Calu3 (cell line): ENCODE measurements around the gene ECT2L. TPM values are rescaled to one million over a fixed set of nuclear protein-coding genes. Genes with fewer than 3 reads are reported as not detected.
A peak's percentile ranks its signal among the peaks of the same experiment; 100 is the strongest.

Source experiments
- BruUV-seq: library from RNA; stranded (reverse); fragments of 400-500 nt; replicated peaks from 2 replicates; lab custom pipeline; 2021; lab: Mats Ljungman, UMichigan
- CTCF ChIA-PET: fragments of 300-600 bp; sonication (Branson Sonifier 250); formaldehyde crosslinking; loops from one replicate; lab custom pipeline; 2022; ENCODE audit warnings: antibody characterized with exemption; lab: Charles Lee
- DNase-seq: peaks from one replicate; pipeline ENCODE4 v3.0.0; 2022
- H3K27ac Mint-ChIP-seq: one replicate; pipeline ENCODE4 v1.8.0; 2022; ENCODE audit warnings: mixed read lengths; ENCODE audit not compliant: unreplicated experiment
- H3K27me3 Mint-ChIP-seq: one replicate; pipeline ENCODE4 v1.8.0; 2022; ENCODE audit warnings: mixed read lengths; ENCODE audit not compliant: unreplicated experiment
- H3K36me3 Mint-ChIP-seq: one replicate; pipeline ENCODE4 v1.8.0; 2022; ENCODE audit warnings: mild to moderate bottlenecking, moderate library complexity, mixed read lengths; ENCODE audit not compliant: insufficient read depth, unreplicated experiment
- H3K4me1 Mint-ChIP-seq: one replicate; pipeline ENCODE4 v1.8.0; 2022; ENCODE audit warnings: mild to moderate bottlenecking, low read depth, mixed read lengths; ENCODE audit not compliant: unreplicated experiment
- H3K4me3 Mint-ChIP-seq: one replicate; pipeline ENCODE4 v1.8.0; 2022; ENCODE audit warnings: mild to moderate bottlenecking, low read depth, moderate library complexity, mixed read lengths; ENCODE audit not compliant: unreplicated experiment
- H3K9me3 Mint-ChIP-seq: one replicate; pipeline ENCODE4 v1.8.0; 2022; ENCODE audit warnings: low read depth, mixed read lengths; ENCODE audit not compliant: unreplicated experiment
- intact Hi-C: fragments of 100-400 bp; cut with micrococcal nuclease; formaldehyde crosslinking; loops from one replicate; pipeline ENCODE4 v1.10.0; 2022; ENCODE audit not compliant: unreplicated experiment
- total RNA-seq: library from RNA; stranded (reverse); gene quantifications from 2 replicates; pipeline ENCODE4 v1.2.3, GENCODE V29; 2022
- TF ChIP-seq, protein P1 (sequence below): fragments of 200-600 bp; IDR thresholded peaks from one replicate; pipeline ENCODE4 v1.8.0; 2022; ENCODE audit warnings: antibody characterized with exemption; ENCODE audit not compliant: unreplicated experiment

Gene ECT2L
- total RNA-seq, 1 experiment from 2014 or later, result not detected

DNA sequence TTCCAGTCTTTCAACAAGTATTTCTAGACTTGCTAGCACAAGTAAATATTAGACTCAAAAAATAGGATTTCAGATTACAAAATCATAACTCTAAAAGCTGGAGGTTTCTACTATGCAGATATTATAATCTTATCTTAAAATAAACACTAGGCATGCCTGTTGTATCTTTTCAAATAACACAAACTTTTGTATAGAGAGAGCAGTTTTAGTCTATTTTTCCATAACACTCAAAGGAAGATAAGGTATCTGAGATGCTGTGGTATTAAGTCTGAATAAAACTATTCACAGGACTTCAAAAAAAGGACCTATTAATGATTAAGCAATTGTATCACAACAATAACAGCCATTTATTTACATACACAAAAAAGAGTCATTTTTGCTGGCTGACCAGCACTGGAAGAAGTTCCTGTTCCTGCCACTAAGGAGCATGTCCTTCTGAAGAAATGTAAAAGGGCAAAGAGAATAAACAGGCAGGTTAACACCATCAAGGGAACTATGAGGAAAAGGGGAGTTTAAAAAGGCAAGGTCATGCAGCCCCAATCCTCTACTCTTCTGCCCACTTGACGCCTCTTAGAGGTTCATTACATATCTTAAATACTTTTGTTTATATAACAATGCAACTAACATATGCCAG lies 152.8 kb downstream of the ECT2L start:
- Mint-ChIP-seq H3K9me3 (no peaks in the 10 kb centered on the region), H3K27me3 (no peaks in the 10 kb centered on the region), H3K4me3 (no peak overlapping the region), H3K27ac (peak overlapping the region; percentile 30), H3K4me1 (peaks cover 25% of the 10 kb centered on the region), H3K36me3 (no peaks in the 10 kb centered on the region)
- CTCF ChIA-PET, result no interaction called here
- DNase-seq, result no peak
- TF ChIP-seq, protein P1, sequence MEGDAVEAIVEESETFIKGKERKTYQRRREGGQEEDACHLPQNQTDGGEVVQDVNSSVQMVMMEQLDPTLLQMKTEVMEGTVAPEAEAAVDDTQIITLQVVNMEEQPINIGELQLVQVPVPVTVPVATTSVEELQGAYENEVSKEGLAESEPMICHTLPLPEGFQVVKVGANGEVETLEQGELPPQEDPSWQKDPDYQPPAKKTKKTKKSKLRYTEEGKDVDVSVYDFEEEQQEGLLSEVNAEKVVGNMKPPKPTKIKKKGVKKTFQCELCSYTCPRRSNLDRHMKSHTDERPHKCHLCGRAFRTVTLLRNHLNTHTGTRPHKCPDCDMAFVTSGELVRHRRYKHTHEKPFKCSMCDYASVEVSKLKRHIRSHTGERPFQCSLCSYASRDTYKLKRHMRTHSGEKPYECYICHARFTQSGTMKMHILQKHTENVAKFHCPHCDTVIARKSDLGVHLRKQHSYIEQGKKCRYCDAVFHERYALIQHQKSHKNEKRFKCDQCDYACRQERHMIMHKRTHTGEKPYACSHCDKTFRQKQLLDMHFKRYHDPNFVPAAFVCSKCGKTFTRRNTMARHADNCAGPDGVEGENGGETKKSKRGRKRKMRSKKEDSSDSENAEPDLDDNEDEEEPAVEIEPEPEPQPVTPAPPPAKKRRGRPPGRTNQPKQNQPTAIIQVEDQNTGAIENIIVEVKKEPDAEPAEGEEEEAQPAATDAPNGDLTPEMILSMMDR, result no peak
- no TSS peak for BruUV-seq
- intact Hi-C loops, result no loop called here

DNA sequence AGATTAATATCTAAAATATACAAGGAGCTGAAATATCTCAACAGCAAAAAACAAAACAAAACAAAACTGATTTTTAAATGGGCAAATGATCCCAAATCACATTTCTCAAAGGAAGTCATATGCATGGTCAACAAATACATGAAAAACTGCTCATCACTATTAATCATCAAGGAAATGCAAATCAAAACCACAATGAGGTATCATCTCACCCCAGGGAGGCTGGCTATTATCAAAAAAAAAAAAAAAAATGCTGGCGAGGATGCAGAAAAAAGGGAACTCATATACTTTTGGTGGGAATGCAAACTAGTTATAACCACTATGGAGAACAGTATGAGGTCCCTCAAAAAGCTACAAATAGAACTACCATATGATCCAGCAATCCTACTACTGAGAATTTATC lies 157.6 kb downstream of the ECT2L start:
- no TSS peak for BruUV-seq

More for the DNA sequence above, 157.6 kb downstream of the ECT2L start:
- intact Hi-C loops, result no loop called here
- no peaks in the 10 kb centered on the region for H3K27me3 Mint-ChIP-seq
- H3K4me3 Mint-ChIP-seq, result no peak overlapping the region
- DNase-seq, result no peak
- no peak overlapping the region for H3K27ac Mint-ChIP-seq
- TF ChIP-seq, protein P1, result no peak
- H3K4me1 Mint-ChIP-seq, result peaks cover 33% of the 10 kb centered on the region
- H3K9me3 Mint-ChIP-seq, result no peaks in the 10 kb centered on the region
- CTCF ChIA-PET, result no interaction called here
- no peaks in the 10 kb centered on the region for H3K36me3 Mint-ChIP-seq

Other genes with a start within 250 kb of the ECT2L start
- 9.8 and 12.1 TPM in 2 replicates for gene CCDC28A, start 22.3 kb upstream of the ECT2L start, total RNA-seq
- 24.1 and 29.5 TPM in 2 replicates for gene REPS1, start 192.2 kb downstream of the ECT2L start, total RNA-seq
- gene ABRACL, start 232.7 kb downstream of the ECT2L start, total RNA-seq, result 36.1 and 40.4 TPM in 2 replicates